GM12878 (cell line): ENCODE results near the gene C2orf92. TPM values are rescaled to one million over a fixed set of nuclear protein-coding genes. Genes with fewer than 3 reads are reported as not detected.

ENCODE experiments used
- ATAC-seq: fragments of 200-7000 bp; cut with Tn5 transposase; 3 replicates; pipeline ENCODE4 v1.9.1; 2020; ENCODE audit warnings: mild to moderate bottlenecking, moderate library complexity
- BruUV-seq: library from RNA; stranded (reverse); fragments of 400-500 nt; replicated peaks from 2 replicates; lab custom pipeline; 2021; lab: Mats Ljungman, UMichigan
- CTCF ChIA-PET: fragments of 300-600 bp; sonication (Branson Sonifier 250); formaldehyde crosslinking; extraction: SDS; loops from one replicate; lab custom pipeline; 2021; ENCODE audit warnings: inconsistent platforms; lab: Yijun Ruan, JAX
- POLR2A ChIA-PET: fragments of 350-600 bp; formaldehyde crosslinking; extraction: SDS; loops from one replicate; lab custom pipeline; 2021; ENCODE audit warnings: inconsistent platforms; lab: Charles Lee
- RAD21 ChIA-PET: fragments of 300-600 bp; sonication (Branson Sonifier 250); formaldehyde crosslinking; loops from one replicate; lab custom pipeline; 2023; ENCODE audit warnings: antibody characterized with exemption; ENCODE audit not compliant: unreplicated experiment; lab: Charles Lee
- SMC1A ChIA-PET: fragments of 300-600 bp; sonication (Branson Sonifier 250); formaldehyde crosslinking; loops from one replicate; lab custom pipeline; 2023; ENCODE audit not compliant: unreplicated experiment, uncharacterized antibody; lab: Charles Lee
- DNase-seq: peaks from one replicate; pipeline ENCODE4 v3.0.0-alpha.2; 2011; ENCODE audit warnings: low read depth, low spot score
- FAIRE-seq: peaks from 3 replicates; lab custom pipeline; 2011; peaks lifted over from hg19 to GRCh38; lab: Jason Lieb, UNC
- H2AFZ ChIP-seq: 2 replicates; pipeline ENCODE4 v1.6.0; 2011; ENCODE audit warnings: low read depth, low read length, control low read depth; ENCODE audit not compliant: control insufficient read depth
- H3K27ac ChIP-seq: 2 replicates; pipeline ENCODE4 v1.5.1; 2011; ENCODE audit warnings: control low read depth; ENCODE audit not compliant: control insufficient read depth, insufficient read depth
- H3K27me3 ChIP-seq, 2 experiments: replicated peaks in 1 of 2; 2 replicates each; pipeline versions ENCODE4 v1.6.0 to v1.6.1; 2011; ENCODE audit warnings: low read length in 1 of 2; ENCODE audit not compliant: control insufficient read depth in 2 of 2, insufficient read depth in 2 of 2
- H3K36me3 ChIP-seq, 2 experiments: 2 replicates each; pipeline ENCODE4 v1.5.1; 2011; ENCODE audit warnings: low read length in 1 of 2; ENCODE audit not compliant: control insufficient read depth in 2 of 2, insufficient read depth in 2 of 2
- H3K4me1 ChIP-seq: 2 replicates; pipeline ENCODE4 v1.6.1; 2011; ENCODE audit warnings: mild to moderate bottlenecking, low read length, moderate library complexity, mixed read lengths; ENCODE audit not compliant: control insufficient read depth, insufficient read depth
- H3K4me2 ChIP-seq: 2 replicates; pipeline ENCODE4 v1.6.0; 2011; ENCODE audit warnings: control low read depth; ENCODE audit not compliant: control insufficient read depth, insufficient read depth
- H3K4me3 ChIP-seq: fragments of 200-600 bp; sonication (generic); 2 replicates; pipeline ENCODE4 v1.5.1; 2016
- H3K79me2 ChIP-seq: 2 replicates; pipeline ENCODE4 v1.6.0; 2011; ENCODE audit warnings: low read length; ENCODE audit not compliant: control insufficient read depth, insufficient read depth
- H3K9ac ChIP-seq: 2 replicates; pipeline ENCODE4 v1.8.0; 2011; ENCODE audit warnings: low read length, control low read depth, mixed read lengths; ENCODE audit not compliant: control insufficient read depth, insufficient read depth
- H3K9me3 ChIP-seq: replicated peaks from 3 replicates; pipeline ENCODE4 v1.5.1; 2011; ENCODE audit warnings: mild to moderate bottlenecking, low read length; ENCODE audit not compliant: control insufficient read depth, insufficient read depth
- H4K20me1 ChIP-seq: 2 replicates; pipeline ENCODE4 v1.6.0; 2011; ENCODE audit not compliant: control insufficient read depth, insufficient read depth
- KDM1A ChIP-seq: fragments of 200-600 bp; sonication (generic); IDR thresholded peaks from 2 replicates; pipeline ENCODE4 v1.6.1; 2016; ENCODE audit warnings: borderline replicate concordance
- MEF2A ChIP-seq: IDR thresholded peaks from 2 replicates; pipeline ENCODE4 v1.6.1; 2011; ENCODE audit warnings: low read depth, mild to moderate bottlenecking, low read length, moderate library complexity; ENCODE audit not compliant: insufficient read depth
- MTA3 ChIP-seq: IDR thresholded peaks from 2 replicates; pipeline ENCODE4 v1.6.1; 2012; ENCODE audit warnings: low read length, inconsistent platforms, borderline replicate concordance
- MYB ChIP-seq: fragments of 150-350 bp; IDR thresholded peaks from 2 replicates; pipeline ENCODE4 v1.6.1; 2014; ENCODE audit warnings: mild to moderate bottlenecking, low read depth, low read length, borderline replicate concordance
- REST ChIP-seq: IDR thresholded peaks from 2 replicates; pipeline ENCODE4 v1.6.1; 2012; ENCODE audit warnings: mild to moderate bottlenecking, low read depth, low read length
- WRNIP1 ChIP-seq: IDR thresholded peaks from 2 replicates; pipeline ENCODE4 v1.6.1; 2011; ENCODE audit warnings: low read depth, low read length, improper control_type of control experiment, borderline replicate concordance
- YBX1 ChIP-seq: fragments of 450-650 bp; IDR thresholded peaks from 2 replicates; pipeline ENCODE4 v1.6.1; 2016; ENCODE audit warnings: antibody characterized with exemption
- WGBS: methylation state at CpG from one replicate; pipeline ENCODE4 v1.1.6; 2016; ENCODE audit warnings: low lambda C conversion rate; ENCODE audit not compliant: insufficient replicate concordance, insufficient coverage; ENCODE audit errors: missing lambda C conversion rate; 5-methylcytosine and 5-hydroxymethylcytosine counted together
- in situ Hi-C: fragments of 300-500 bp; cut with MboI; formaldehyde crosslinking; loops from 9 replicates; pipeline ENCODE4 v1.14.3; 2018; ENCODE audit warnings: mixed read lengths
- intact Hi-C: fragments of 100-400 bp; cut with micrococcal nuclease; formaldehyde crosslinking; loops from one replicate; pipeline ENCODE4 v1.14.2; 2022; ENCODE audit not compliant: unreplicated experiment
- polyA plus RNA-seq, 11 experiments: library from polyadenylated mRNA; depleted of rRNA in 4 of 11; unstranded in 6 of 11; stranded (reverse) in 5 of 11; fragments of >200 nt; fragmentation: Nextera tagmentation in 4 of 11; fragmentation: Illumina TruSeq in 1 of 11; extraction: Ambion mirVana in 4 of 11; extraction: Trizol in 1 of 11; gene quantifications; 1 replicate in 1 of 11; 2 replicates in 10 of 11; pipeline versions ENCODE4 v1.2.1 to v1.2.3, GENCODE V29; 2011 to 2016; ENCODE audit warnings: inconsistent platforms in 2 of 11, missing spikeins in 2 of 11, low read depth in 1 of 11
- total RNA-seq, 4 experiments: library from RNA; depleted of rRNA in 3 of 4; stranded (reverse); fragments of >200 nt in 3 of 4; fragmentation: Illumina TruSeq in 1 of 4; extraction: Trizol in 1 of 4; gene quantifications; 2 replicates each; pipeline versions ENCODE4 v1.2.1 to v1.2.3, GENCODE V29; 2013 to 2021
- TF ChIP-seq, protein P1 (sequence below): IDR thresholded peaks from 2 replicates; pipeline ENCODE4 v1.6.1; 2012; ENCODE audit warnings: improper control_type of control experiment, low read depth, low read length; ENCODE audit not compliant: insufficient replicate concordance
- TF ChIP-seq, protein P2 (sequence below): fragments of 450-650 bp; IDR thresholded peaks from 2 replicates; pipeline ENCODE4 v1.6.1; 2017; ENCODE audit warnings: mild to moderate bottlenecking

Gene C2orf92
- total and polyA plus RNA-seq, 10 of the 15 experiments (the other 5 are each of a cell fraction or from before 2014, with no cell fraction given): 0.40 to 10.1 (median 3.7) TPM

DNA sequence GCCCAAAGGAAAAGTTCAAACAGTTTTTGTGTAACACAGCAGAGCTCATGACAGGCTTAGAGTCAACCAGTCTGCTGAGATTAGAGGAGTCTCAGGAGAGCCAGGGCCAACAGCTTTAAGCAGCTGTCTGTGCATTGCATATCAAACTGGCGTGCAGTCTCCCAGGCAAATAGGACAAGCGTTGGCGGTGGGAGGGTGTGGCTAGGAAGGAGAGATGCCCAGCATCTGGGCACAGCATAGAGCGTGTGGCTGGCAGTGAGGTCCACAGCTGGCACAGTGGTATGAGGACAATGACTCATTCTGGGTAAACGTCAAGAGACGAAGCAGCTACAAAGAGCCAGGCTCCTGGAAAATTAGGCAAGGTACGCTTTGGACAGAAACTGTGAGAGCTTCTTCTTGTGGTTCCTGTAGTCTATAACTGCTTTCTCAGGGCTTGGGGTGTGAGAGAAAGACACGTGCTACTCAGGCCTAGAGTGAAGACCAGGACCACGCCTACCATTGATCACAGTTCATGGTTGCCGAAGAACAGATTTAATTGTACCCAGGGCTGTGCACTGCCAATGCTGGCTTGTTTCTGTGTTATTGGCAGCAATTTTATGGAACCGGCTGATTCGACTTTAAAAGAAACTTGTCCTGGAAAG, 58.7 kb downstream of the C2orf92 start (continued):
- TF ChIP-seq, protein P1, sequence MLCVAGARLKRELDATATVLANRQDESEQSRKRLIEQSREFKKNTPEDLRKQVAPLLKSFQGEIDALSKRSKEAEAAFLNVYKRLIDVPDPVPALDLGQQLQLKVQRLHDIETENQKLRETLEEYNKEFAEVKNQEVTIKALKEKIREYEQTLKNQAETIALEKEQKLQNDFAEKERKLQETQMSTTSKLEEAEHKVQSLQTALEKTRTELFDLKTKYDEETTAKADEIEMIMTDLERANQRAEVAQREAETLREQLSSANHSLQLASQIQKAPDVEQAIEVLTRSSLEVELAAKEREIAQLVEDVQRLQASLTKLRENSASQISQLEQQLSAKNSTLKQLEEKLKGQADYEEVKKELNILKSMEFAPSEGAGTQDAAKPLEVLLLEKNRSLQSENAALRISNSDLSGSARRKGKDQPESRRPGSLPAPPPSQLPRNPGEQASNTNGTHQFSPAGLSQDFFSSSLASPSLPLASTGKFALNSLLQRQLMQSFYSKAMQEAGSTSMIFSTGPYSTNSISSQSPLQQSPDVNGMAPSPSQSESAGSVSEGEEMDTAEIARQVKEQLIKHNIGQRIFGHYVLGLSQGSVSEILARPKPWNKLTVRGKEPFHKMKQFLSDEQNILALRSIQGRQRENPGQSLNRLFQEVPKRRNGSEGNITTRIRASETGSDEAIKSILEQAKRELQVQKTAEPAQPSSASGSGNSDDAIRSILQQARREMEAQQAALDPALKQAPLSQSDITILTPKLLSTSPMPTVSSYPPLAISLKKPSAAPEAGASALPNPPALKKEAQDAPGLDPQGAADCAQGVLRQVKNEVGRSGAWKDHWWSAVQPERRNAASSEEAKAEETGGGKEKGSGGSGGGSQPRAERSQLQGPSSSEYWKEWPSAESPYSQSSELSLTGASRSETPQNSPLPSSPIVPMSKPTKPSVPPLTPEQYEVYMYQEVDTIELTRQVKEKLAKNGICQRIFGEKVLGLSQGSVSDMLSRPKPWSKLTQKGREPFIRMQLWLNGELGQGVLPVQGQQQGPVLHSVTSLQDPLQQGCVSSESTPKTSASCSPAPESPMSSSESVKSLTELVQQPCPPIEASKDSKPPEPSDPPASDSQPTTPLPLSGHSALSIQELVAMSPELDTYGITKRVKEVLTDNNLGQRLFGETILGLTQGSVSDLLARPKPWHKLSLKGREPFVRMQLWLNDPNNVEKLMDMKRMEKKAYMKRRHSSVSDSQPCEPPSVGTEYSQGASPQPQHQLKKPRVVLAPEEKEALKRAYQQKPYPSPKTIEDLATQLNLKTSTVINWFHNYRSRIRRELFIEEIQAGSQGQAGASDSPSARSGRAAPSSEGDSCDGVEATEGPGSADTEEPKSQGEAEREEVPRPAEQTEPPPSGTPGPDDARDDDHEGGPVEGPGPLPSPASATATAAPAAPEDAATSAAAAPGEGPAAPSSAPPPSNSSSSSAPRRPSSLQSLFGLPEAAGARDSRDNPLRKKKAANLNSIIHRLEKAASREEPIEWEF: no peak

GRCh38 chr2:97730245-97730644, 60.7 kb downstream of the C2orf92 start:
- ChIA-PET CTCF (interaction anchor here (0.7 to 2.1 kb wide), 5 partner anchors 10 to 19 kb away, joined by 3 to 8 read pairs (median 3); no protein-coding TSS in a partner anchor), SMC1A (interaction anchor here (0.7 to 1.5 kb wide), 2 partner anchors 12 to 31 kb away, joined by 3 to 5 read pairs; no protein-coding TSS in a partner anchor), RAD21 (no interaction called here), POLR2A (interaction anchor here (0.6 kb wide), 1 partner anchor 351 kb away, joined by 5 read pairs; no protein-coding TSS in a partner anchor)
- Histone ChIP-seq H3K9ac (no peak overlapping the region), H3K27ac (no peak overlapping the region), H3K27me3 (no peaks in the 10 kb centered on the region), H3K4me3 (no peak overlapping the region), H4K20me1 (no peaks in the 10 kb centered on the region), H2AFZ (no peak overlapping the region), H3K36me3 (no peaks in the 10 kb centered on the region), H3K4me1 (no peaks in the 10 kb centered on the region), H3K4me2 (no peak overlapping the region), H3K9me3 (peaks cover 2% of the 10 kb centered on the region; the same call in 1 of the 3 replicates), H3K79me2 (no peaks in the 10 kb centered on the region)
- in situ Hi-C loops: loop anchor here (10.0 kb wide), 2 partner anchors 655 to 1665 kb away; no protein-coding TSS in a partner anchor
- no TSS peak for BruUV-seq
- intact Hi-C loops: no loop called here
- FAIRE-seq: no peak
- no peak for ATAC-seq
- DNase-seq: no peak
- WGBS: 44% methylated on average over 1 of the region's 1 CpG
- TF ChIP-seq KDM1A (no peak), REST (no peak), YBX1 (no peak), MEF2A (no peak), MYB (no peak), MTA3 (no peak), WRNIP1 (no peak)
- TF ChIP-seq, protein P2, sequence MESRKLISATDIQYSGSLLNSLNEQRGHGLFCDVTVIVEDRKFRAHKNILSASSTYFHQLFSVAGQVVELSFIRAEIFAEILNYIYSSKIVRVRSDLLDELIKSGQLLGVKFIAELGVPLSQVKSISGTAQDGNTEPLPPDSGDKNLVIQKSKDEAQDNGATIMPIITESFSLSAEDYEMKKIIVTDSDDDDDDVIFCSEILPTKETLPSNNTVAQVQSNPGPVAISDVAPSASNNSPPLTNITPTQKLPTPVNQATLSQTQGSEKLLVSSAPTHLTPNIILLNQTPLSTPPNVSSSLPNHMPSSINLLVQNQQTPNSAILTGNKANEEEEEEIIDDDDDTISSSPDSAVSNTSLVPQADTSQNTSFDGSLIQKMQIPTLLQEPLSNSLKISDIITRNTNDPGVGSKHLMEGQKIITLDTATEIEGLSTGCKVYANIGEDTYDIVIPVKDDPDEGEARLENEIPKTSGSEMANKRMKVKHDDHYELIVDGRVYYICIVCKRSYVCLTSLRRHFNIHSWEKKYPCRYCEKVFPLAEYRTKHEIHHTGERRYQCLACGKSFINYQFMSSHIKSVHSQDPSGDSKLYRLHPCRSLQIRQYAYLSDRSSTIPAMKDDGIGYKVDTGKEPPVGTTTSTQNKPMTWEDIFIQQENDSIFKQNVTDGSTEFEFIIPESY: no peak
